GM21360 (cell line): Measurements from ENCODE around the gene UBE2V1.
"Not testable (repeated sequence)": the region's sequence is repeated elsewhere in the genome, so short reads cannot be mapped to it uniquely, and the experiment has no call there.

Experiments used
- ATAC-seq: cut with Tn5 transposase; IDR thresholded peaks from one replicate; pipeline ENCODE4 v1.9.1; 2021; ENCODE audit warnings: mild to moderate bottlenecking, moderate library complexity; ENCODE audit not compliant: unreplicated experiment

The UBE2V1 gene

DNA sequence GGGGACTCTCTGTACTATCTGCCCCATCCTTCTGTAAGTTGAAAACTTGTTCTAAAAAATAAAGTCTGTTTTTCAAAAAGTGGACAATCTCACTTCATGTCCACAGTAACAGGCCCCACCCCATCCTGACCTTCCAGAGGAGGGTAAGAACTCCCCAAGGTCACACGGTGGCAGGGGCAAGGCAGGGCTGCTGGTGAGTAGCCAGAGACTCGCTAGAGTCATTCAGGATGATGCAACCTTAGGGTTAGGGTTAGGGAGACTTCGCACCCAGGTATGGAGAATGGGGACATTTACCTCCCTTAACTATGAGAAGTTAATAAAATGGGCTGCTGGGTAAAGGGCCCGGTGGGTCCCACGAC is 25.1 kb upstream of the UBE2V1 start:
- ATAC-seq, result no peak

DNA sequence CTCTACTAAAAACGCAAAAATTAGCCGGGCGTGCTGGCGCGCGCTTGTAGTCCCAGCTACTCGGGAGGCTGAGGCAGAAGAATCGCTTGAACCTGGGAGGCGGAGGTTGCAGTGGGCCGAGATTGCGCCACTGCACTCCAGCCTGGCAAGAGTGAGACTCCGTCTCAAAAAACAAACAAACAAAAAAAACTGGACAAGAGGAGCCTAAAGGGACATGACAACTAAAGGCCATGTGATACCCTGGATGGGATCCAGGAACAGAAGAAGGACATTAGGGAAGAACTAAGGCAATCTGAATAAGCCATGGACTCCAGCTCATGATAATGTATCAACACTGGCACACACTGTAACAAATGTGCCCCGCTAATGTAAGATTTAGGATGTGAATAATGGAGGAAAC is 24.8 kb upstream of the UBE2V1 start:
- not testable (repeated sequence) for ATAC-seq

DNA sequence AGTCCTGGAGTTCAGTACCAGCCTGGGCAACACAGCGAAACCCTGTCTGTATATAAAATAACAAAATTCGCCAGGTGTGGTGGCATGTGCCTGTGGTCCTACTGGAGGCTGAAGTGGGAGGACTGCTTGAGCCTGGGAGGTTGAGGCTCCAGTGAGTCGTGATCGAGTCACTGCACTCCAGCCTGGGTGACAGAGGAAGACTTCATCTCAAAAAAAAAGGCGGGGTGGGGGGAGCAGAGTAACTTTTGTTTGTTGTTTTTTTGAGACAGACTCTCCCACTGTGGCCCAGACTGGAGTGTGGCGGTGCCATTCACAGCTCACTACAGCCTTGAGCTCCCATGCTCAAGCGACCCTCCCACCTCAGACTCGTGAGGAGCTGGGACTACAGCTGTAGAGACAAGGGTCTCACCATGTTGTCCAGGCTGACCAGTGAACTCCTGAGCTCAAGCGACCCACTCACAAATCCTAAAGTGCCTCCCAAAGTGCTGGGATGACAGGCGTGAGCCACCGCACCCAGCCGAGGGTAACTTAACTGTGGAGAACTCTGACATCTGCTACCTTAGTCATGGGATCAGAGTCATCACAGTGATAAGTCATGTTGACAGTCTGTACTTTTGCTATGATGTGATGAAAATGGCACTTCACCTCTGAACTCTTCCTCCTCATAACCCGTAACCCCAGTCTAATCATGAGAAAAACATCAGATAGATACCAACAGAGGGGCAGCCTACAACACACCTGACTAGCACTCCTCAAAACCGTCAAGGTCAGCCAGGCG is 24.1 kb upstream of the UBE2V1 start:
- no peak for ATAC-seq

DNA sequence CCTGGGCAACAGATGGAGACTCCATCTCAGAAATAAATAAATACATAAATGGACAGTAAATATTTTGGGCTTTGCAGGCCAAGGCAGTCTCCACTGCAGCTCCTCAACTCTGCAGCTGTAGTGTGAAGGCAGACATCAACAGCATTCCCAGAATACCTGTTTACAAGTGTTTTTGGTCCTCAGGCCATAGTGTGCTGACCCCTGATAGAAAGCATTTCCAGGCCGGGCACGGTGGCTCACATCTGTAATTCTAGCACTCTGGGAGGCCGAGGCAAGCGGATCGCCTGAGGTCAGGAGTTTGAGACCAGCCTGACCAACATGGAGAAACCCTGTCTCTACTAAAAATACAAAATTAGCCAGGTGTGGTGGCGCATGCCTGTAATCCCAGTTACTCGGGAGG is 22.2 kb upstream of the UBE2V1 start:
- not testable (repeated sequence) for ATAC-seq

DNA sequence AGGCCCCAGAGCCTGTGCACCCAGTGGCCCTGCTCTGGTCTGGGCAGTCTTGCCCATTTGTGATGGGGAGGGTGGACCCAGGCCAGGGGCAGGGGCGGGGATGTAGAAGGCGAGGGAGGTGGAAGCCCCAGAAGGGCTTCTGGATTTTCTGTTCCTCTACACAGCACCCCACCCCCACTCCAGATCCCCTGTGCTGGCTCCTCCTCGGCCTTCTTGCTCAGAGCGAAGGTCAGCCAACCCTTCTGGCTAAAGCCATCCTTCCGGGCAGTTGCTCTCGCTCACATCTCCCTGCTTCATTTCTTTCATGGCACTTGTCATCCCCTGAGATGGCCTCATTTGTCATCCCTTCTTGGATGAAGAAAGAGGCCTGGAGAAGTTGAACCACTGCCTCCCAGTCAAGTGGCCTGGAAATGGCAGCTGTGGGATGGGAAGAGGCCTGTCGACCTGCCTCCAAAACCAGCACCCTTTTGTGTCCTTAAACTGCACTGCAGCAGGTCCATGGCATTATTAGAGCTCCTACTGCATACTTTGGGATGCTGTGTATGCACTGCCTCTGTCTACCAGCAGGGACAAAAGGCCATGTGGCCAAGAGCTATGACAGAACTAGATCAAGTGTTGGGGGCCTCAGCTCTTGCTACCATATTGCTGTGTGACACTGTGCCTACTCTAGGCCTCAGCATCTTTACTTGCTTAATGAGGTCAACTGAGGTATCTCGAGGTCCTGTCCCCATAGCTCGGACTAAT is 20.7 kb upstream of the UBE2V1 start:
- ATAC-seq, result no peak

DNA sequence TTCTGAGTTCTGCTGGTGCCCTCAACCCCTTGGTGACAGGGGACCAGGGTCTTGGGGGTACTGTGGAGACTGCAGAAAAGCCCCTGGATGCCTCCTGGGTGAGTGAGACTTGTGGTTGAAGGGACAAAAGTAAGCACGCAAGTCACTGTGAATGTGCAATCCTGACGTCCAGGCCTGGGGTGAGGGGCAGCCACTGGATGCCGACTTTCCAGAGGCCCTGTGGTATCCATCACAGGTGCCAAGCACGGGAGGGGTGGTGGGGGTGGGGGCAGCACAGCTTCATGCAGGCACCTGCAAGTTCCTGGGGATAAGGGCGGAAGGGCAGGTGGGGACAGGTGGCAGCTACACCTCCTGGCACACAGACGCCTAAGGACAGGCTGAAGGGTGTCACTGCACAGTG is 20.1 kb upstream of the UBE2V1 start:
- ATAC-seq, result no peak

DNA sequence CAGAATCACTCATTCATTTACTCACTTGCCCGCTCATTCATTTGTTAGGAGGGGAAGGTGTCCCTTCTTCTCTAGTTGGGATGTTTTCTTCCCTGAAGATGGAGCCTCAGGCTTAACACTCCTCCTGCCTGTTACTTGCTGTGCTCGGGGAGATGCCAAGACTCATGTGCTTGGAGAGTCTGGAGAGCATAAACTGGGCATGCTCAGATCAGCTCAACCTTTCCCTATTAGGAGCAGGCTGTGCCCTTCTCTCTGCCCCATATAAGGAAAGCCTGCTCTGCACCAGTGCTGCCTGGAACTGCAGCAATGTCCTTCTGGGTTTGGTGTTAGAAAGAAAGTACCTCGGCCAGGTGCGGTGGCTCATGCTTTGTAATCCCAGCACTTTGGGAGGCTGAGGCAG is 18.0 kb upstream of the UBE2V1 start:
- ATAC-seq, result no peak

DNA sequence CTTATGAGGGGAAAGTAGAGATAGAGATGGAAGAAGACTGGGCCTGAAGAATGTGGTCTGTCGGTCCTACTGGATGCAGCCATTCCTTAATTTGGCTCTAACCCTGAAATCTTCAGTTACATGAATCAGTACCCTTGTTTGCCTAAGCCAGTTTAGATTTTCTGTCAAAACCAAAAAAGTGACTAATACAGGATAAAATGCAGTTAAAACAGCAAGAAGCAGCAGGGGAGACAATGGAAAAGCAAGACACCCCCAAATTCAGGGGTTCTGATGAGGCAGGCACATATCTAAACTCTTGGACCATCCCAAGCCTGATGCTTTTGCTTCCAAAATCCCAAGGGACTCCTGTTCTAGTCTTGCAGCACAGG is 17.4 kb upstream of the UBE2V1 start:
- ATAC-seq, result no peak

DNA sequence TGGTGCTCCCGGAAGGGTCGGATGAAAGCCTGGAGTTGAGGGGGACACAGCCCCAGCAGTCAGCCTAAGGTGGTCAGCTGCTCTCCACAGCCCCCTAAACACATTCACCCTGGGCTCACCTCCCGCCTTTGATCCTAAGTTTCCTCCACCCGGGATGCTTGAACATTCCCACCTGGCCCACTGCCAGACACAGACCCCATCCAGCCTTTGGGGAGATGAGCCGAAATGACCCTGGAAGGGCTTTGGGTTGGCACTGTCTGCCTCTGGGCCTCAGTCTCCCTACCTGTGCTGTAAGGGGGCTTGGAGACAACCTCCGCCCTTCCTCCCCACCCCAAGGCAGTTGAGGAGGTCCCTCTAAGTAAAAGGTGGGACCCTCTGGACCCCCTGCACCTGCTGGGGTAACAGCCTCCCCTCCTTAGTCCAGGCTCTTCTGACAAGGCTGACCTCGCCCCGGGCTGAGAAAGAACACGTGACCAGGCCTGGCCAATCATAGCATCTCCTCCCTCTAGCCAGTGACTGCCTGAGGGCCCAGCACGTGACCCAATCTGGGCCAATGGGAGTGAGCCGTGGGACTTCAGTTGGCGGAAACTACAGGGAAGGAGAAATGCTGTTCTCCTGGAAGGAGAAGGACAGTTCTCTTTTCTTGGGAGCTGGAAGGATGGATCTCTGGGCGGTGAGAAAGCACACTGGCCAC is 16.9 kb upstream of the UBE2V1 start:
- no peak for ATAC-seq

DNA sequence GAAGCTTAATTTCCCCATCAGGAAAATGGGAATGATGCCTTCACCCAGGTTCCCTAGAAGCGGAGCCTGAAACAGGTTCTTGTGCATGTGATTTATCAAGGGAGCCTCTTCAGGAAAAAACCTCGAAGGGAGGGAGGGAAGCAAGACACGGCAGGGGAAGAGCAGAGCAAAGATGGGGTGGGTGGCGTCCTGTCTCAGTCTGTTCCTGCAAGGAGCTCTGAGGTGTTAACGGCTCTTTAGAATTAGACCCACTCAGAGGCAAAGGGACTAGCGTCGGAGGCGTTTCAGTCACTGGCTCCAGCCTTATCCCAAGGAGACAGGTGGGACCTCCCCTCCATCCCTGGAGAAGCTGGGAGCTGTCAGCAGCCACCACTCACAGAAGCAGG is 15.6 kb upstream of the UBE2V1 start:
- no peak for ATAC-seq

DNA sequence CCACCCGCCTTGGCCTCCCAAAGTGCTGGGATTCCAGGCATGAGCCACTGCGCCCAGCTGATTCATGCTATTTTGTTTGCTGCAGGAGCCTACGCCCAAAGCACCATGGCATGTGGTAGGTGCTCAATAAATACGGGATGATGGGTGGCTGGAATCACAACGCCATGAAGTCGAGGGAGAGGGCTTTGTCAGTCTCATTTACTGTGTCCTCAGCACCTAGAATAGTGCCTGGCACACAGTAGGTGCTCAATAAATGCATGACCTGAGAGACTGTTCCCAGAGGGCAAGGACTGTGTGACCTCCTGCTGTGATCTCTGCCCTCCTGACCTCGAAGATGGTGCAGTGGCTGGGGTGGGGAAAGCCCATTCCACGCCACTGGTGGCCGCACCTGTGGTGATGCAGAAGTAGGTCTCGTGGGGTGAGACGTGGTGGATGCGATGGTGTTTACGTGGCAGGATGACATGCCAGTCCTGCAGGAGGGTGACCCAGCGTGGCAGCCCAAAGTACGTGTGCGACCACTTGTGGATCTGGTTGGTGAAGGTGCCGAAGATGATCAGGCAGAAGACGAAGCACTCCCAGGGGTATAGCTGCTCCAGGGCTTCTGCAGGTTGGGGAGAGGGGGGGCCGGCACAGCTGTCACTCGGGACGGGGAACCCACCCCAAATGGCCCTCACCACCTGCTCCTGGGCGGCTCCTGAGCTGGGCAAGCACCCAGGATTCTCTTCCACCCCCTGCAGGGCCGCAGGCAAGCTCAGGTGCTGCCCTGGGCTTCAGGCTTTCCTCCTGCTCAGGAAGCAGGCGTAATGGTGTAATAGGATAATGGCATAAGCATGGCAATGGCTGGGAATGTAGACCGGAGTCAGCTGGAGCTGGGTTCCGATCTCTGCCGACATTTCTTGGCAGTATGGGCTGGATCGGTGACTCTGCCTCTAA is 14.9 kb upstream of the UBE2V1 start:
- no peak for ATAC-seq

DNA sequence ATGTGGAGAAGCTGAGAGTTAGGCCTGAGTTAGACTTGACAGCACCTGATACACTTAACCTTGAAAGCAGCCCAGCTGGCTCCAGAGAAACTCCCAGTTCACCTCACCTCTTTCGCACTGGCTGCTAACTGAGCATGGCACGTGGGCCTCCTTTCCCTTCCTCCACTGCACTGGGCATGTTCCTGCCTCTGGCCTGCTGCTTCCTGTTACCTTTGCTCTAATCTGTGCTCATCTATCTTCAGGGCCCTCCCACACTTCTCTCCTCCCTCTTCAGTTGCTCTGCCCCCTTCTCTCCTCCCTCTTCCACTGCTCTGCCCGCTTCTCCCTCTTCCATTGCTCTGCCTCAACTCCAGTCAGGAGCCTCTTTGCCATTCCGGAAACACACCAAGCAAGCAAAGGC is 13.7 kb upstream of the UBE2V1 start:
- ATAC-seq, result no peak

DNA sequence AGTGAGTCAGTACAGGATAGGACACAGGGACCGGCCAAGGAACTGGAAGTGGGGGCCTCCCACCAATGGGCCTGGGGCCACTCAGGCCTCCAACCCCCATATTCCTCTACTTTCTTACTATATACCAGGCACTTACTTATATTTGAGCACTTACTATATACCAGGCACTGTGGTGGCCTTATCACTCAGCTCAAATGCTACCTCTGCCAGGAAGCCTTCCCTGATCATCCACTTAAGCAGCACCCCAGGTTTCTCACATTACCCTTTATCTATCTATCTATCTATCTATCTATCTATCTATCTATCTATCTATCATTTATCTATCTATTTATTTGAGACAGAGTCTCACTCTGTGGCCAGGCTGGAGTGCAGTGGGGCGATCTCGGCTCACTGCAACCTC is 12.3 kb upstream of the UBE2V1 start:
- ATAC-seq, result no peak

DNA sequence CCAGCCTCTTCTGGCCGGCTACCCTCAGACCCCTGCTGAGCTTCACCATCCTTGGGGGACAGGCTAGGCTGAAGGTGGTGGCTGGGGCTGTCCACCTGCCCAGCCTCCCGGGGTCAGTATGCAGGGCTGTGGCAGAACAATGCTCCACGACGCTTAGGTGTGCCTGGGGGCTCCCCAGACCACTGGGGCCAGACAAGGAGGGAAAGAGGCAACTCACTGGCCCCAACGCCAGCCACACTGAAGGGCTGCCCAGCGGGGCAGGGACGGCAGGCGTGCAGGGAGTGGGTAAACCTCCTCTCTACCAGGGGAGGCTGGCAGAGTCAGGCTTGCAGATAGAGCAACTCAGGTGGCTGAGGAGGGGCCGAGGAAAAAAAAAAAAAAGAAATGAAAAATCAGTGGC is 11.5 kb upstream of the UBE2V1 start:
- ATAC-seq, result no peak

DNA sequence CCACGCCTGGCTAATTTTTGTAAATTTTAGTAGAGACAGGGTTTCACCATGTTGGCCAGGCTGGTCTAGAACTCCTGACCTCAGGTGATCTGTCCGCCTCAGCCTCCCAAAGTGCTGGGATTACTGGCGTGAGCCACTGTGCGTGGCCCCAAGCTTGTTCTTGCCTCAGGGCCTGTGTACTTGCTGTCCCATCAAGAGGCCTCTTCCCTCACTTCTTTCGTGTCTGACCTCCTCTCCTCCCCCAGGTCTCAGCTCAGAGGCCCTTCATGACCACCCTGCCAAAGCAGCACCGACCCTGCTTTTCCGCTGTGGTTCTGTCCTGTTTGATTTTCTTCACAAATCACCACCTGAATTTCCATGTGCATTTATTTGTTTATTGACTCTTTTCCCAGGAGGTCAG is 10.5 kb upstream of the UBE2V1 start:
- ATAC-seq, result no peak

DNA sequence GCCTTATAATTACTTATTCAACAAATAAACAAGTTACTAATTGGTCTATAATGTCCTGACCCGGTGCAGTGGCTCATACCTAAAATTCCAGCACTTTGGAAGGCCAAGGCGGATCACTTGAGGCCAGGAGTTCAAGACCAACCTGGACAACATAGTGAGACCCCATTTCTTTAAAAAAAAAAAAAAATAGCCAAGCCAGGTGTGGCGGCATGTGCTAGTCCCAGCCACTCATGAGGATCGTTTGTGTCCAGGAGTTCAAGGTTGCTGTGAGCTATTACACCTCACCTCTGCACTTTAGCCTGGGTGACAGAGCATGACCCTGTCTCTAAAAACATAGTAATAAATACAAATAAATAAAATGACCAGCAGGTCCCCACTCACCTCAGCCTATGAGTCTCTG is 9.8 kb upstream of the UBE2V1 start:
- ATAC-seq, result no peak

DNA sequence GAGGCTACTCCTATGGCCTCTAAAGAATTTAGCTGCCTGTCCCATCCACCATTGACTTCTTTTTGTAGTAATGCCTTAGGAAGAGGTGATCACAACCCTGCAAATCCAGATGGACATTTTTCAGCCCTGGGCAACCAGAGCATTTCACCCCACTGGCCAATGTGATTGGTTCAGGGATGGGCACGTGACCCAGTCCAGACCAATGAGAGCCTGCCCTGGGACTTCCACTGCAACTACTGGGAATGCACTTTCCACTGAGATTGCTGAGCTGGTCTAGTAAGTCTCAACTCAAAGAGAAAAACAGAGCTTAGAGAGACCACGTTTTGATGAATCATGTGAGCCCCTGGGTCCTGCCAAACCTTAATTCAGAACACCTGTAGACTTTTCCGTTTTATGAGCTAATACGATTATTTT is 8.9 kb upstream of the UBE2V1 start:
- ATAC-seq, result no peak

DNA sequence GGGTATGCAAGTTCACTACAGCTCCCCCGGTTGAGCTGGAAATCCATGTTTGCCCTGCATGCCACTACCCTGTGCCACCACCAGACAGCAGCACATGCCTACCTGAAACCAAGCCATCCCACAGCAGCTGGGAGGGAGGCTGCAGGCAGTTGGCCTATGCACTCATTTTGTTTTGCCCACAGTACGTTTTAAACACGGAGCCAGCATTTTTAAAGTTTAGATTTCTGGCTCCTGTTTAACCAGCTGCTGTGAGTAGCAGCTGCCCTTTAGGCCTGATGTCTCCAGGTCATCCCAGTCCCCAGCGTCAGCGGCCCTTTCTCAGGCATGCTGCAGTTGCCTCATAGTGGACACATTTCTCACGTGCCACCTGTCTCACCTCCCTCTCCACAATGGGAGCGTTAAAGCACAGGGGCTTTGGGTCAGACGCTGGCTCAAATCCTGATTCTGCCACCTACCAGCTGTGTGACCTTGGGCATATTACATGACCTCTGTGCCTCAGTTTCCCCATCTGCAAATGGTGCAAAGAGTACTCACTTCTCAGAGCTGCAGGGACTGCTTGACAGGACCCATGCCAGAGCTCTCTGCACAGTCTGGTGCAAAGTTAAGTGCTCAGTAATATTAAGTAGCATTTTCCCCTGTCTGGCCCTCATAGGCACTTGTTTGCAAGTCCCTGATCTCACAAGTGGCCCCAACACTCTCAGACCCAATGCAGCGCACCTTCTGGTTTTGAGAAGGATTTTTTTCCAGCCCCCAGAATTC is 8.2 kb upstream of the UBE2V1 start:
- ATAC-seq, result no peak

DNA sequence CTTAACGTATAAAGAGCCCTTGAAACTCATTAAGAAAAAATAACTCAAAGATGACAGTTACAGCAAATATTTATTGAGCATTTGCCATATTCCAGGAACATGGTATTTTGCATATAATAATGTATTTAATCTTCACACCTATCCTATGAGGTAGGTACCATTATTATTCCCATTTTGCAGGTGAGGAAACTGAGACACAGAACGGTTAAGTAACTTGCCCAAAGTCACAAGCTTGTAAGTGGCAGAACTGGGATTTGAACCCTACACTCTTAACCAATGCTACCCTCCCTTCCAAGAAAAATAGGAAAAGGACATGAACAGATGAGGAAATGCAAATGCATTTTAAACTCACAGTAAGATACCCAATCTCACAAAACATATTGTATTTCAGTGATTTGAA is 5.3 kb upstream of the UBE2V1 start:
- ATAC-seq, result no peak

DNA sequence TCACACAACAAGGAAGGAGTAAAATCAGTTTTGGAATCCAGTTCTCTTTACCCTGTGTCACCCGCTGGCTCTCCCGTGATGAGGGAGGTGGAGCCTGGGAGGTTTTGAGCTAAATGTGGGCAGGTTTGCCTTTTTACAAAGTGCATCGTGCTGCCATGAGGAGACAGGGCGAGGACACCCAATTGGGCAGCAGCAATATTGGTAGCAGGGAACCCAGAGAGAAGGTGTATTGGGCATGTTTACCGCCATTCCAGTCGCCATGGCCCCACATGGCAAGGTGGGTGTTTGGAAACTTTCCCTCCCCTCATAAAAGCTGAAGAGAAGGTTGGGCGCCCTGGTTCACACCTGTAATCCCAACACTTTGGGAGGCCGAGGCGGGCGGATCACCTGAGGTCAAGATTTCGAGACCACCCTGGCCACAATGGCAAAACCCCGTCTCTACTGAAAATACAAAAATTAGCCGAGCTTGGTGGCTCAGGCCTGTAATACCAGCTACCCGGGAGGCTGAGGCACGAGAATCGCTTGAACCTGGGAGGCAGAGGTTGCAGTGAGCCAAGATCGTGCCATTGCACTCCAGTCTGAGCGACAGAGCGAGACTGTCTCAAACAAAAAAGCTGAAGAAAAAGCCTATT is 3.5 kb upstream of the UBE2V1 start:
- ATAC-seq, result no peak
